Bronchial epithelial cell (primary cell): ENCODE results near the gene ACSL6. TPM values are rescaled to one million over a fixed set of nuclear protein-coding genes. Genes with fewer than 3 reads are reported as not detected.

Source experiments
- DNase-seq: peaks from one replicate; pipeline ENCODE4 v3.0.0-alpha.2; 2010; ENCODE audit warnings: low read depth
- FAIRE-seq: peaks from 2 replicates; lab custom pipeline; 2011; peaks lifted over from hg19 to GRCh38; lab: Jason Lieb, UNC
- H3K27me3 ChIP-seq: 2 replicates; pipeline ENCODE4 v1.5.1; 2011; ENCODE audit warnings: low read length; ENCODE audit not compliant: control insufficient read depth, insufficient read depth
- H3K36me3 ChIP-seq: 2 replicates; pipeline ENCODE4 v1.5.1; 2011; ENCODE audit warnings: low read length; ENCODE audit not compliant: control insufficient read depth, insufficient read depth
- H3K4me3 ChIP-seq: 2 replicates; pipeline ENCODE4 v1.5.1; 2011; ENCODE audit warnings: mild to moderate bottlenecking, low read depth, low read length, control low read depth
- total RNA-seq: library from RNA; depleted of rRNA; stranded (reverse); fragments of >200 nt; gene quantifications from 2 replicates; pipeline ENCODE4 v1.2.1, GENCODE V29; 2014
- TF ChIP-seq, protein P1 (sequence below): IDR thresholded peaks from 2 replicates; pipeline ENCODE4 v1.5.1; 2011; ENCODE audit warnings: mild to moderate bottlenecking, moderate library complexity, low read length, control low read depth, inconsistent platforms; ENCODE audit not compliant: insufficient read depth, severe bottlenecking

Gene ACSL6
- total RNA-seq, 1 donor from 2014 or later: 0.26 TPM

DNA sequence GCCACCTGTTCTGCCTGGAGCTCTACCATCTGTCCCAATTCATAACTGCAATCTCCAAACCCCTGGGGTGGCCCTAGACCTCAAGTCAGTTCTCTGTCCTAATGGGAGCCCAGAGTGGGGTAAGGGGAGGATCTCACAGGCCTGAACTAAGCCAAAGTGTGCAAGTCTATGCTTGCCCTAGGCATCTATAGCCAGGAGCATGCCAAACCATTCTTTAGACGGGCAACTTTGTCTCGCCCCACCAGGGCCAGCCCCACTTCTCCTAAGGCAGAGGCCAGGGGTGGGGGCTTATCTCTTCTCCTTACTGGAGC is 3.3 kb downstream of the ACSL6 start:
- TF ChIP-seq, protein P1, sequence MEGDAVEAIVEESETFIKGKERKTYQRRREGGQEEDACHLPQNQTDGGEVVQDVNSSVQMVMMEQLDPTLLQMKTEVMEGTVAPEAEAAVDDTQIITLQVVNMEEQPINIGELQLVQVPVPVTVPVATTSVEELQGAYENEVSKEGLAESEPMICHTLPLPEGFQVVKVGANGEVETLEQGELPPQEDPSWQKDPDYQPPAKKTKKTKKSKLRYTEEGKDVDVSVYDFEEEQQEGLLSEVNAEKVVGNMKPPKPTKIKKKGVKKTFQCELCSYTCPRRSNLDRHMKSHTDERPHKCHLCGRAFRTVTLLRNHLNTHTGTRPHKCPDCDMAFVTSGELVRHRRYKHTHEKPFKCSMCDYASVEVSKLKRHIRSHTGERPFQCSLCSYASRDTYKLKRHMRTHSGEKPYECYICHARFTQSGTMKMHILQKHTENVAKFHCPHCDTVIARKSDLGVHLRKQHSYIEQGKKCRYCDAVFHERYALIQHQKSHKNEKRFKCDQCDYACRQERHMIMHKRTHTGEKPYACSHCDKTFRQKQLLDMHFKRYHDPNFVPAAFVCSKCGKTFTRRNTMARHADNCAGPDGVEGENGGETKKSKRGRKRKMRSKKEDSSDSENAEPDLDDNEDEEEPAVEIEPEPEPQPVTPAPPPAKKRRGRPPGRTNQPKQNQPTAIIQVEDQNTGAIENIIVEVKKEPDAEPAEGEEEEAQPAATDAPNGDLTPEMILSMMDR: no peak
- no peak overlapping the region for H3K4me3 ChIP-seq
- H3K27me3 ChIP-seq: peaks cover 14% of the 10 kb centered on the region
- DNase-seq (peak; percentile 62), FAIRE-seq (no peak)
- H3K36me3 ChIP-seq: no peaks in the 10 kb centered on the region

DNA sequence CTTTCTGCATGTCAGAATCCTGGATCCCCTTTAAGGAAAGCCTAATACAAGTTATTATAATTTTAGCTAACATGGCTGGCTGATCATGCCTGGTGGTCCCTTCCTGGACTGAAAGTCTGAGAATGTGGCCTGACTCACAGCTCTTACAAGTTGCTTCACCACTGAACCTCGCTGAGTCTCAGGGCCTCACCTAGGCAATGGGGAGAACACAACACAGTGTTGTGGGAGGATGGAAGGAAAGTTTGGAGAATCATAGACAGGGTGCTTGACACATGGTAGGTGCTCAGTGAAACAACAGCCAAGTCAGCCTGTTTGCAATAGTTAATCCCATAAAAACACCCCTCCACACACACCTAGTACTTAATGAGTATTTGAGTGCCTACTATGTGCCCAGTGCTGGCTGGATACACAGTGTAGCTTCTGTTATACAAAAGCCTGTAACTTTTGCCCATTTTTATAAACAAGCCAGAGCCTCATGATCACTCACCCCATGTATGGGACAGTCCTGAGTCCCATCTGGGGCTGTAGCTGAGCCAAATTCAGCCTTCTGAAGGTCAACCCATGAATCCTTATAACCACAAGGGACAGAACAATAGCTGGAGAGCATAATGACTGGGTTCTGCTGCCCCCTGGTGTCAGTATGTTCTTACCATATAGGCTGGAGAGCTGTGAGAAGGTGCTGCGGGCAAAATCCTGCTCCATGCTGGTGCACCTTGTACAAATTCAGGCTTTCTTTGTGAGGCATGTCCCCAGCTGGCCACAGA is 3.9 kb downstream of the ACSL6 start:
- Histone ChIP-seq H3K36me3 (no peaks in the 10 kb centered on the region), H3K4me3 (no peak overlapping the region), H3K27me3 (peaks cover 14% of the 10 kb centered on the region)
- peak; percentile 77 for DNase-seq
- peak; percentile 55 for FAIRE-seq
- TF ChIP-seq, protein P1: peak; percentile 83

DNA sequence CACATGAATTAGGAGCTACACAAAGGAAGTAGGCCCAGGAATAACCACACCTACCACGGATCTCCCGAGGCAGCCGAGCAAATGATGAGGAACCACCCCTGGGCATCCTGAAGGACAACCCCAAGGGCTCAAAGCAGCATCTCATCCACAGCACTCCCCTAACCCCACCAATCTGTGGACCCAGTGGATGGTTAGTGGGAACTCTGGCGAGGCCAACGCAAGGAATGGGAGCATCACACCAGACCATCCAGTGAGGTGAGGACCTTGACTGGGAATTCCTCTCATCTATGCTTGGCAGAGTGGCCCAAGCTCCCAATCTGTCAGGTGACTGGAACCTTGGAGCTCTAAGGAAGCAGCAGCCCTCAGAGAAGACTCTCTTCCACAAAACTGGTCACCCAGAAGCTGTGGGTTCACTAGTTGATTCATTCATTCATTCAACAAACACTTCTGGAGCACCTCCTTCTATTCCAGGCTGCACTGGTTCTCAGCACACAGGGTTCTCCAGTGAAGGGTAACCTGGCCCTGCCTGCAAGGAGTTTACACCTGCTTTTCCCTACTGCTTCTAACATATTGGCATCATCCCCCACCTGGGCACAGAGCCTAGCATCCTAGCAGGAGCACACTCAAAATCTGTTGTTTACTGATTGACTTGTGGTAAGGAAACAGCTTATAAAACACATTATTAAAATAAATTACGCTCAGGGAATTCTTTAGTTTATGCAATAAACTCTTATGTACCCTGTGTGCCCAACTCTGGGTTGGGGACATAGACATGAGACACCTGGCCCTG is 4.9 kb downstream of the ACSL6 start:
- TF ChIP-seq, protein P1: no peak
- Histone ChIP-seq H3K36me3 (no peaks in the 10 kb centered on the region), H3K4me3 (no peak overlapping the region), H3K27me3 (peaks cover 8% of the 10 kb centered on the region)
- FAIRE-seq (no peak), DNase-seq (no peak)

DNA sequence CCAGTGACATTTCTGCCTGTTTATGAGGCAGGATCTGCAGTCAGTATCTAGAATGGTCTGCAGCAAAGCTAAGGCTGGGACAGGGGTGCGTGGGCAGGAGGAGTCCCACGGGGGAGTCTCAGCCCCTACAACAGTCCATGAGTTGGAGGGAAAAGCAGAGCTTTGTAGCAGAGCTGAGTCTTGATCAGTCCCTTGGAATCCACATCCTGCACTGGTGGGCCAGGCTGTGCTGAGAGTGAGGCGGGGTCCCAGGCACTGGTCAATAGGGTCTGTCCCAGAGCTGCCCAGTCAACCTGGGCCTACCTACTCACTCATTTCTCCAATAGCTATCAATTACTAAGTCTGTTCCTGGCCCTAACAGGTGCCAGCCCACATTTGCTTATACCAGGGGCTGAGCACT is 5.9 kb downstream of the ACSL6 start:
- Histone ChIP-seq H3K4me3 (no peak overlapping the region), H3K36me3 (no peaks in the 10 kb centered on the region), H3K27me3 (peaks cover 3% of the 10 kb centered on the region)
- TF ChIP-seq, protein P1: no peak
- DNase-seq (no peak), FAIRE-seq (no peak)

DNA sequence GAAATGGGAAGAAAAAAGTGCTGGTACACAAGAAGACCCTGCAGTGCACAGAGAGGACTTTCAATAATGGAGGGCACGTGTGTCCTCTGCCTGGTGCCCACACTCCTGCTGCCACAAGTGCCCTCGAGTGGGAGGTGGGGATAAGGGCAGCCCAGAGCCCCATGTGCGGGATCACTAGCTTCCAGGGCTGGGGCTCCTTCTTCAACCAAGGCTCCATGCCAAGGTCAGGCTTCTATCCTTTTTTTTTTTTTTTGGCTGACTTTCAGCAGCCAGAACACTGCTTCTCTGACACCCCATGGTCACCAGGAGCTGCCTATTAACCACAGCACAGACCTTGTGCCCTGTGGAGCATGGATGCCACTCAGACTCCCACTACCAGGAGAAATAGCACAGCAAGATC is 7.5 kb downstream of the ACSL6 start:
- Histone ChIP-seq H3K4me3 (no peak overlapping the region), H3K36me3 (no peaks in the 10 kb centered on the region), H3K27me3 (no peaks in the 10 kb centered on the region)
- FAIRE-seq (no peak), DNase-seq (no peak)
- TF ChIP-seq, protein P1: no peak
